ENCODE results near the gene GNB2. TPM values are rescaled to one million over a fixed set of nuclear protein-coding genes. Genes with fewer than 3 reads are reported as not detected.

GNB2 gene
- total and polyA plus RNA-seq, 2 of the 13 experiments (the other 11 are each of a cell fraction or from before 2014, with no cell fraction given): 48.3 to 67.1 TPM

- TF ChIP-seq KDM3A (CRISPR knock-in tag; IDR thresholded peaks at IDR 0.05; ENCODE audit: low read depth): peak; percentile 57
- TF ChIP-seq KDM6A (CRISPR knock-in tag; IDR thresholded peaks at IDR 0.05; ENCODE audit: low read depth): peak; percentile 90
- TF ChIP-seq TFE3 (CRISPR knock-in tag; IDR thresholded peaks at IDR 0.05): 0 out of 2 replicates have a peak, but pooled peaks have one; percentile 27
- no peak for TF ChIP-seq SMAD3 (CRISPR knock-in tag; IDR thresholded peaks at IDR 0.05)
- TF ChIP-seq ZNF235 (CRISPR knock-in tag; IDR thresholded peaks at IDR 0.05; ENCODE audit: borderline replicate concordance): peak; percentile 51; the same call in 1 of the 2 replicates
- TF ChIP-seq ZNF563 (CRISPR knock-in tag; IDR thresholded peaks at IDR 0.05): peak; percentile 73; the same call in 1 of the 2 replicates
- TF ChIP-seq ZBTB7A (CRISPR knock-in tag; IDR thresholded peaks at IDR 0.05): peak; percentile 74; the same call in 1 of the 2 replicates
- TF ChIP-seq ZNF256 (CRISPR knock-in tag; conservative IDR thresholded peaks at IDR 0.05): no peak
- peak; percentile 41; the same call in 1 of the 2 replicates for TF ChIP-seq HMG20A (CRISPR knock-in tag; IDR thresholded peaks at IDR 0.05; ENCODE audit: borderline replicate concordance)
- no peak for TF ChIP-seq RFXAP (CRISPR knock-in tag; IDR thresholded peaks at IDR 0.05; ENCODE audit: borderline replicate concordance)
- peak; percentile 95 for TF ChIP-seq HNF4G (IDR thresholded peaks at IDR 0.05; ENCODE audit: borderline replicate concordance, low read depth, low read length)
- peak; percentile 89 for TF ChIP-seq HNF4G (CRISPR knock-in tag; IDR thresholded peaks at IDR 0.05; ENCODE audit: borderline replicate concordance, low read depth)
- no peak for TF ChIP-seq ZNF775 (CRISPR knock-in tag; IDR thresholded peaks at IDR 0.05; ENCODE audit: borderline replicate concordance)
- no peak for TF ChIP-seq CEBPB (IDR thresholded peaks at IDR 0.05; ENCODE audit: borderline replicate concordance, low read depth, low read length)
- TF ChIP-seq CCDC6 (CRISPR knock-in tag; IDR thresholded peaks at IDR 0.05): no peak
- TF ChIP-seq ZMYM4 (CRISPR knock-in tag; IDR thresholded peaks at IDR 0.05): 0 out of 2 replicates have a peak, but pooled peaks have one; percentile 36
- no peak for TF ChIP-seq ZBTB34 (CRISPR knock-in tag; IDR thresholded peaks at IDR 0.05)
- no peak for TF ChIP-seq TBL1XR1 (IDR thresholded peaks at IDR 0.05; ENCODE audit: borderline replicate concordance, low read length, partially characterized antibody)
- TF ChIP-seq PRDM10 (CRISPR knock-in tag; IDR thresholded peaks at IDR 0.05; ENCODE audit: low read depth): peak; percentile 80; the same call in 1 of the 2 replicates
Observed at GRCh38 chr7:100641463-100641859, 32.1 kb upstream of the GNB2 start, which contains the start of gene TFR2 (continued).
